ENCODE measurements around the gene GRB2.
A peak's percentile ranks its signal among the peaks of the same experiment; 100 is the strongest.

The GRB2 gene

DNA sequence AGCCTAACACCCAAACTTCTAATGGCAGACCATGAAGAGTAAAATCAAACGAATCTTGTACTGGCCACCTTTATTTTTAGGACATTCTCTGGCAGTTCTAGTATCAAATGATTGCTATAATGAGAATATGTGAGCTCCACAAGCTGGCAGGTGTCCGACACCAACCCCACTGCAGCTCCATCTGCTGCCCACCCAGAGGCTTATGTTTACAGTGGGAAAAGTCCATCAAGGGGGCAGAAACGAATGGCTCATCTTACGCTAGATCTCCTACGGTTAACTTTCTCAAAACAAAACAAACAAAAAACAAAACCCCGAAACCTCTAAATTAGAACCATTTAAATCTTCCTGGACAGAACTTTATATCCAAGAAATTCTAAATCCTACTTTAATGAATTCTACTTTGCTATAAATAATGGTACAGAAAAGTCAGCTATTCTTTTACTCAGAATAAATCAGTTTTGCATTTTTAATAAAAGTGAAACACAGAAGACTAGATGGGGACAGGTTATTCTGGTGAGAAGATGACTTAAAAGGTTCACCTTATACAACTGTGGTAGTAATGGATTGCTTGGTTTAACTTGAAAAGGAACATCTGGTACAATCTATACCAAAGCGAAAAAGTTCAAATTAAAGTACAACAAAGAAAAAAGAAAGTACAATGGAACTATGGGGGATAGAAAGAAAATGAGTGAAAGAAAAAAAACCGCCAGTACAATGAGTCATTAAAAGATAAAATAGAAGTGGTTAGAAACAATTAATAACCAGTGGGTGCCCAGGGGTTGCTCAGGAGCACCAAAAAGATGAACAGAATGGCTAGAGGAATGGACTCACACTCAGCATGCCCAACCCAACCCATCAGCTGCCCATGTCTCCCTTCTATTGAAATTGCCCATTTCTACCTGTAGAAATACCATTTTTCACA lies 40.2 kb downstream of the GRB2 start:
- peak overlapping the region; percentile 53; the same call in 1 of the 2 replicates for H3K27ac ChIP-seq
- TF ChIP-seq, protein P1, sequence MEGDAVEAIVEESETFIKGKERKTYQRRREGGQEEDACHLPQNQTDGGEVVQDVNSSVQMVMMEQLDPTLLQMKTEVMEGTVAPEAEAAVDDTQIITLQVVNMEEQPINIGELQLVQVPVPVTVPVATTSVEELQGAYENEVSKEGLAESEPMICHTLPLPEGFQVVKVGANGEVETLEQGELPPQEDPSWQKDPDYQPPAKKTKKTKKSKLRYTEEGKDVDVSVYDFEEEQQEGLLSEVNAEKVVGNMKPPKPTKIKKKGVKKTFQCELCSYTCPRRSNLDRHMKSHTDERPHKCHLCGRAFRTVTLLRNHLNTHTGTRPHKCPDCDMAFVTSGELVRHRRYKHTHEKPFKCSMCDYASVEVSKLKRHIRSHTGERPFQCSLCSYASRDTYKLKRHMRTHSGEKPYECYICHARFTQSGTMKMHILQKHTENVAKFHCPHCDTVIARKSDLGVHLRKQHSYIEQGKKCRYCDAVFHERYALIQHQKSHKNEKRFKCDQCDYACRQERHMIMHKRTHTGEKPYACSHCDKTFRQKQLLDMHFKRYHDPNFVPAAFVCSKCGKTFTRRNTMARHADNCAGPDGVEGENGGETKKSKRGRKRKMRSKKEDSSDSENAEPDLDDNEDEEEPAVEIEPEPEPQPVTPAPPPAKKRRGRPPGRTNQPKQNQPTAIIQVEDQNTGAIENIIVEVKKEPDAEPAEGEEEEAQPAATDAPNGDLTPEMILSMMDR (conservative IDR thresholded peaks at IDR 0.05): no peak

DNA sequence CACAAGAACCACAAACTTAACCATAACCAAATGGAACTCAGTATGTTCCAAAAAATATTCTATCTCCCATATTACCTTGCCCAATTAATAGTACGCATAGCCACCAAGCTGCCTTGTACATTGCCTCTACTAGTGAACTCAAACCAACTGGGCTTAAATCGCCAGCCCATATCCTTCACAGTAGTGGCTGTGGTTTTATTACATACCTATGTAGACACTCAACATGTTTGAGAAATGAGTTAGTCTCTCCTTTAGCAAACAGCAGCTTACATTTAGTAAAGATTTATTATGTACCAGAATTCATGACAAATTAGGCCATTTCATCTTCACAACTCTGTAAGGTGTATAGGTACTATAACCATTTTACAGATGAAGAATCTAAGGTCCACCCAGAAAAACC lies 41.4 kb downstream of the GRB2 start:
- H3K27ac ChIP-seq: no peak overlapping the region
- TF ChIP-seq, protein P1 (conservative IDR thresholded peaks at IDR 0.05): no peak

DNA sequence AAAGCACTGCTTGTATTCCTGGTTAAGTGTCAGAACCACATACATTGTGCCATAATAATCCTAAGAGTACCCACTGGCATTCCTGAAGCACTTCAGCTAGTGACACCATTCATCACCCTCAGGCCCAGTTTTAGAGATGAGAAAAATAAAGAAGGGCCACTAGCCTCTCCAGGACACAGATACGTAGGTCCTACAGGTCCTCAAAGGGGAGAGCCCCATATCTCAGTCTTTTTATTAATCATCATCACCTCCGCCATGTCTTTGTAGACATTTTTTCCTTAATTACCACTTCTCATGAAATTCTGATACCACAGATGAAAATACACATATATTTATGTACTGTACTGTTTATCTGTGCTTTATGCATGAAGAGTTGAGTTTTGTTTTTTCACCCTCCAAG lies 43.5 kb downstream of the GRB2 start:
- TF ChIP-seq, protein P1 (conservative IDR thresholded peaks at IDR 0.05): no peak
- H3K27ac ChIP-seq: no peak overlapping the region

DNA sequence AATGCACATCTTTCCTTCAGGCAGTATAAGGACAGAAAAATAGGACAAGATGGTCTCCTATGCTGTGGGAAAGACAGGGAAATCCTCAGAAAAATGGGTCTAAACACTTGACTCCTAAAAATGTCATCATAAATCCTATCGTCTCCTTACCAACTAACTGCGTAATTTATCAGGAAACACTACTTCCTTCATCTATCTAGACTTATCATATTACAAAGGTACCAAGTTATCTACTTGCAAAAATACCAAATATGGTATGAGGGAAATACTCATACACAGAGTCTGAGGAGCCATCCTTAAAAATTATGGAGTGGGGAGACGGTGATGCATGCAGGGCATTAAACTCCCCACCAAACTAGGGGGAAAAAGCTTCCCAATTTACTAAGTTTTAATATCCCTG lies 44.1 kb downstream of the GRB2 start:
- TF ChIP-seq, protein P1 (conservative IDR thresholded peaks at IDR 0.05): no peak
- H3K27ac ChIP-seq: peak overlapping the region; percentile 47

DNA sequence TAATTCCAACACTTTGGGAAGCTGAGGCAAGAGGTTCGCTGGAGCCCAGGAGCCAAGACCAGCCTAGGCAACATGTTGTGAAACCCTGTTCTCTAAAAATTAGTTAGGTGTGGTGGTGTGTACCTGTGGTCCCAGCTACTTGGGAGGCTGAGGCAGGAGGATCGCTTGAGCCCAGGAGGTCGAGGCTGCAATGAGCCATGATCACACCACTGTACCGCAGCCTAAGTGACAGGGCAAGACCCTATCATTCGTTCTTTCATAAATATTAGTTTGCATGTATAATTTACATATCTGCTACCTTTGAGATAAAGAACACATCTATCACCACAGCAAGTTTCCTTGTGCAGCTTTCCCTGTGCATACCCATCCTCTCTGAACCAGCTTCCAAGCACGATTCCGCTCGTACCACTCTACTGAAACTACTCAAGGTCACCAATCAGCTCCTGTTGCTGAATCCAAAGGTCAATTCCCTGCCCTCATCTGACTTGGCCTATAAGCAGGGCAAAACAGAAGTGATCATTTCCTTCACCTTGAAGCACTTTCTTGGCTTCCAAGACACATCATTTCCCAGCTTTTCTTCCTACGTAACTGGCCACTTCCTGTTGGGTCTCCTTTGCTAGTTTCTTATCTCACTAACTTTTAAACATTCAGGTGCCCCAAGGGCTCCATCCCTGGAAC lies 49.1 kb downstream of the GRB2 start:
- TF ChIP-seq, protein P1 (conservative IDR thresholded peaks at IDR 0.05): no peak

DNA sequence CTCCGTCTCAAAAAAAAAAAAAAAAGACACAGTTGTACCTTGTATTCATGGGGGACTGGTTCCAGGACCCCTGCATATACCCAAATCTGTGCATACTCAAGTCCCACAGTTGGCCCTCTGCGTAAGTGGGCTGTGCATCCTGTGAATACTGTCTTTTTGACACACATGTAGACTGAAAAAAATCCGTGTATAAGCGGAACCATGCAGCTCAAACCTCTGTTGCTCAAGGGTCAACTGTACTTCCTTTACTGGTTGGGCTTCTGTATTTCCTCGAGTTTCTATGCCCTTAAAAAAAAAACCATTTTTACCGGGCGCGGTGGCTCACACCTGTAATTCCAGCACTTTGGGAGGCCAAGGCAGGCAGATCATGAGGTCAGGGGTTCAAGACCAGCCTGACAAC lies 52.3 kb downstream of the GRB2 start:
- TF ChIP-seq, protein P1 (conservative IDR thresholded peaks at IDR 0.05): no peak
- H3K27ac ChIP-seq: peak overlapping the region; percentile 63

More for the DNA sequence above, 49.1 kb downstream of the GRB2 start:
- no peak overlapping the region for H3K27ac ChIP-seq

DNA sequence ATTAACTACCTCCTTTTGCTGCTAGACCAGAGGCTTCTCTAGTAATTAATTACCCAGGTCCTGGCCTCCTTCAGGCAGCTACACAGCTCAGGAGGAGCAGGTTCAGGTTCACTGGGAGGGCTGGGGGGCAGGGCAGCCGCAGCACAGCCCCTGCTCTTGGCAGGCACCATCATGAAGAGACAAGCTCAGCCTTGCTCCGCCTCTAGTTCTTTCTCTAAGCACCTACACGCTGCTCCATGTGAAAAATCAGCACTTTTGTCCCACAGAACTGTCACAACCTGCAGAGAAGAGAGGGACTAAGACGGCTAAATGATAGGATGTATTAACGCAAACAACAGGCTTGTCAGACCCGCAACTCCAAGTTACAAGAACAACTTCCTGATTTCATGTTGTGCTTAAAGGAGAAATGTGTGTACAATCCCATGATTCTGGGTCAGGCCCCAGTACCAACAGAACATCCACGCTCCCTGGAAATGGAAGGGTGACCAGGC lies 53.4 kb downstream of the GRB2 start:
- H3K27ac ChIP-seq: peak overlapping the region; percentile 63
- TF ChIP-seq, protein P1 (conservative IDR thresholded peaks at IDR 0.05): no peak

Data from VCaP (cell line).